Naive thymus-derived CD4-positive, alpha-beta T cell (primary cell): ENCODE results near the gene AGAP1. TPM values are rescaled to one million over a fixed set of nuclear protein-coding genes. Genes with fewer than 3 reads are reported as not detected.

Experiments
- ATAC-seq: fragments of 150-1000 bp; cut with Tn5 transposase; 2 replicates; pipeline ENCODE4 v1.10.0; 2021; ENCODE audit warnings: mild to moderate bottlenecking, moderate library complexity
- CTCF ChIA-PET: fragments of 350-600 bp; sonication (Branson Sonifier 250); formaldehyde crosslinking; loops from one replicate; lab custom pipeline; 2021; ENCODE audit warnings: antibody characterized with exemption; lab: Charles Lee
- POLR2A ChIA-PET: fragments of 350-600 bp; sonication (Branson Sonifier 250); formaldehyde crosslinking; loops from one replicate; lab custom pipeline; 2021; ENCODE audit warnings: antibody characterized with exemption, inconsistent platforms; lab: Charles Lee
- DNase-seq, 9 donors: peaks; one replicate each; pipeline versions ENCODE4 v3.0.0 to v3.0.0-alpha.2; 2020 to 2022; ENCODE audit warnings: mixed read lengths in 1 of 9
- H3K27ac ChIP-seq: one replicate; pipeline ENCODE4 v1.7.0; 2013; ENCODE audit warnings: mild to moderate bottlenecking, low read depth, low read length, moderate library complexity
- H3K27me3 ChIP-seq, 2 donors: one replicate each; pipeline ENCODE4 v1.7.0; 2013; ENCODE audit warnings: low read length in 2 of 2, mild to moderate bottlenecking in 2 of 2, moderate library complexity in 2 of 2; ENCODE audit not compliant: control insufficient read depth in 2 of 2, insufficient read depth in 2 of 2
- H3K36me3 ChIP-seq, 3 experiments: 1 replicate in 2 of 3; 2 replicates in 1 of 3; pipeline ENCODE4 v1.7.0; 2013; ENCODE audit warnings: low read length in 3 of 3, mild to moderate bottlenecking in 3 of 3, moderate library complexity in 1 of 3; ENCODE audit not compliant: insufficient read depth in 3 of 3, control insufficient read depth in 2 of 3
- H3K4me1 ChIP-seq, 2 donors: one replicate each; pipeline ENCODE4 v1.7.0; 2013; ENCODE audit warnings: low read length in 2 of 2, mild to moderate bottlenecking in 2 of 2, moderate library complexity in 1 of 2; ENCODE audit not compliant: control insufficient read depth in 2 of 2, insufficient read depth in 2 of 2
- H3K4me3 ChIP-seq: 2 replicates; pipeline ENCODE4 v1.7.0; 2013; ENCODE audit warnings: mild to moderate bottlenecking, low read length
- H3K9me3 ChIP-seq, 3 experiments: 1 replicate in 2 of 3; 2 replicates in 1 of 3; pipeline ENCODE4 v1.7.0; 2013; ENCODE audit warnings: low read length in 3 of 3; ENCODE audit not compliant: control insufficient read depth in 2 of 3
- H3K27ac Mint-ChIP-seq, 9 donors: one replicate each; pipeline ENCODE4 v1.8.0; 2020 to 2022; ENCODE audit warnings: mixed read lengths in 9 of 9, mild to moderate bottlenecking in 8 of 9, moderate library complexity in 5 of 9, inconsistent platforms in 2 of 9
- H3K27me3 Mint-ChIP-seq, 5 donors: one replicate each; pipeline ENCODE4 v1.8.0; 2021 to 2022; ENCODE audit warnings: mixed read lengths in 5 of 5, mild to moderate bottlenecking in 1 of 5
- H3K36me3 Mint-ChIP-seq, 5 donors: one replicate each; pipeline ENCODE4 v1.8.0; 2020 to 2022; ENCODE audit warnings: mixed read lengths in 5 of 5, mild to moderate bottlenecking in 3 of 5, inconsistent platforms in 1 of 5
- H3K4me1 Mint-ChIP-seq, 7 donors: one replicate each; pipeline ENCODE4 v1.8.0; 2020 to 2022; ENCODE audit warnings: mixed read lengths in 7 of 7, mild to moderate bottlenecking in 3 of 7, inconsistent platforms in 1 of 7
- H3K4me3 Mint-ChIP-seq, 10 donors: one replicate each; pipeline ENCODE4 v1.8.0; 2020 to 2022; ENCODE audit warnings: mild to moderate bottlenecking in 10 of 10, mixed read lengths in 10 of 10, moderate library complexity in 6 of 10, inconsistent platforms in 2 of 10
- H3K9me3 Mint-ChIP-seq, 11 donors: one replicate each; pipeline ENCODE4 v1.8.0; 2020 to 2022; ENCODE audit warnings: mixed read lengths in 11 of 11, mild to moderate bottlenecking in 4 of 11, inconsistent platforms in 1 of 11, moderate library complexity in 1 of 11
- intact Hi-C, 2 donors: fragments of 100-400 bp; cut with micrococcal nuclease; formaldehyde crosslinking; loops; one replicate each; pipeline ENCODE4 v1.15.1; 2023
- polyA plus RNA-seq, 2 donors: library from polyadenylated mRNA; unstranded; fragments of 300-500 nt; fragmentation: Illumina TruSeq; gene quantifications; one replicate each; pipeline ENCODE4 v1.2.3, GENCODE V29; 2021
- total RNA-seq, 6 experiments: library from RNA in 5 of 6; stranded (reverse) in 5 of 6; gene quantifications; 1 replicate in 5 of 6; 2 replicates in 1 of 6; pipeline ENCODE4 v1.2.3 and lab custom pipeline; 2021 to 2026

Gene AGAP1
- total and polyA plus RNA-seq, 7 experiments from 2014 or later = 0.35 to 9.6 (median 0.85) TPM; not detected in 2

DNA sequence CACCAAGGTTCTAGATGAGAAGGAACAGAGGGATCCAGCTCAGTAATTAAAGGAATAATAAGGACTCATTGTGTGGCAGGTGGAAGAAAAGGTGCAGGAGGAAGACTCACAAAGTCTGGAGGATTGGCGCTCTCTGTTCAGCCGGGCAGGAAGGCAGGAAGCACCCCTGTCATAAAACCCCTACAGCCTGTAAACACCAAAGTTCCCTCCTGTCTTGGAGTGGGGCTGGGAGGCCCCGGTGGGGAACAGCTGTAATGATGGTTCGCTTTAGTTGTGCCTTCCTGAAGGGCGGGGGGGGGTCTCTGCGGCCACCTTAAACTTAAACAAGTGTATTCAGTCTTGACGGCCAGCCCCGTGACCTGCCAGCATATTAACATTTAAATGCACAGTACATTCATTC, 590.1 kb downstream of the AGAP1 start:
- intact Hi-C loops = no loop called here
- DNase-seq (no peak), ATAC-seq (no peak)
- no peaks in the 10 kb centered on the region for H3K4me1 ChIP-seq
- H3K27me3 ChIP-seq = no peaks in the 10 kb centered on the region
- peaks cover 0 to 4% (median 0%) of the 10 kb centered on the region in 5 donors for H3K36me3 Mint-ChIP-seq
- no peak overlapping the region for H3K4me3 ChIP-seq
- peaks cover 0 to 8% (median 0%) of the 10 kb centered on the region in 11 donors for H3K9me3 Mint-ChIP-seq
- ChIA-PET CTCF (no interaction called here), POLR2A (no interaction called here)
- H3K9me3 ChIP-seq = no peaks in the 10 kb centered on the region
- H3K27me3 Mint-ChIP-seq = peaks cover 0 to 22% (median 3%) of the 10 kb centered on the region in 5 donors
- H3K4me1 Mint-ChIP-seq = no peaks in the 10 kb centered on the region
- H3K27ac ChIP-seq = no peak overlapping the region
- no peak overlapping the region for H3K27ac Mint-ChIP-seq
- no peaks in the 10 kb centered on the region for H3K36me3 ChIP-seq
- H3K4me3 Mint-ChIP-seq = no peak overlapping the region

DNA sequence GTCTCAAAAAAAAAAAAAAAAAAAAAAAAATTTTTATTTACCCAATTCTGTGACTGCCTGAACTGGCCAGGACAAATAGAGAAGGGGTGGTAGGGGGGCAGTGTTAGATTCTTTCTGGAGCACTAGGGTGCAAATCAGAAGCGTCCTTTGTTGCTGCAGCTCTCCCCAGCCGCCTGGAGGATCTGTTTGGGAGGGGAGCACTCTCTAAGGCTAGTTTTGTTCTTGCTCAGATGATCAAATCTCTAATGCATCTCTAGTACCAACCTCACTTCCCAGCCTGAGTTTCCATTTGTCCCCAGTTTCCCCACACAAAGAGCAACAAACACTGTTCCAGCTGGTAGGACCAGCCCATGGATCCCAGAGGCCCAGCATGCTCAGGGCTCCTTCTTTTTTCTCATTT, 591.4 kb downstream of the AGAP1 start:
- Histone ChIP-seq H3K4me1 (no peaks in the 10 kb centered on the region), H3K36me3 (no peaks in the 10 kb centered on the region), H3K27ac (no peak overlapping the region), H3K9me3 (no peaks in the 10 kb centered on the region), H3K4me3 (no peak overlapping the region), H3K27me3 (no peaks in the 10 kb centered on the region)
- Mint-ChIP-seq H3K27ac (no peak overlapping the region), H3K36me3 (no peaks in the 10 kb centered on the region), H3K9me3 (peaks cover 0 to 4% (median 0%) of the 10 kb centered on the region in 11 donors), H3K4me1 (no peaks in the 10 kb centered on the region), H3K27me3 (peaks cover 0 to 23% (median 3%) of the 10 kb centered on the region in 5 donors), H3K4me3 (no peak overlapping the region)
- intact Hi-C loops = no loop called here
- CTCF ChIA-PET = no interaction called here
- POLR2A ChIA-PET = no interaction called here
- ATAC-seq (no peak), DNase-seq (no peak)

DNA sequence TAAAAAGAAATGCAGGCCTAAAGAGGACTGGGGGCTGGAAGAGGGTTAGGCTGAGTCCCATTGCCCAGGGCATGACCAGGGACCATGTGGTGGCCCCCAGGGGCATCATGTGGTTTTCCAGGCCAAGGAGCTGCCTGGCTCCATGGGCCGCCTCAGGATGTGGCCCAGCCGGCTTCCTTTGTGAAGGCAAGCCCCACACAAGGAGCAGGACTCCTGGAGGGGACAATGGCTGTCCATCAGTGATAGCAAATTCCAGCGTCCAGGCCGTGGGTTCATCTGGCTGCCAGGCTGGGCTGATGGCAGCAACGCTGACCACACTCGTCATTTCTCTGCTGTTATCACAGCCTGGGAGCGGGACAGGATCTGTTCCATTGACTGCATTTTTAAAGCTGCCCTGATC, 591.8 kb downstream of the AGAP1 start:
- intact Hi-C loops = no loop called here
- no peaks in the 10 kb centered on the region for H3K4me1 Mint-ChIP-seq
- DNase-seq (no peak), ATAC-seq (no peak)
- H3K4me3 Mint-ChIP-seq = no peak overlapping the region
- peaks cover 0 to 1% (median 0%) of the 10 kb centered on the region in 11 donors for H3K9me3 Mint-ChIP-seq
- H3K4me3 ChIP-seq = no peak overlapping the region
- H3K36me3 ChIP-seq = no peaks in the 10 kb centered on the region
- CTCF ChIA-PET = no interaction called here
- no peaks in the 10 kb centered on the region for H3K27me3 ChIP-seq
- POLR2A ChIA-PET = no interaction called here
- peaks cover 0 to 19% (median 3%) of the 10 kb centered on the region in 5 donors for H3K27me3 Mint-ChIP-seq
- H3K36me3 Mint-ChIP-seq = no peaks in the 10 kb centered on the region
- no peak overlapping the region for H3K27ac ChIP-seq
- H3K9me3 ChIP-seq = no peaks in the 10 kb centered on the region
- H3K4me1 ChIP-seq = no peaks in the 10 kb centered on the region
- no peak overlapping the region for H3K27ac Mint-ChIP-seq

DNA sequence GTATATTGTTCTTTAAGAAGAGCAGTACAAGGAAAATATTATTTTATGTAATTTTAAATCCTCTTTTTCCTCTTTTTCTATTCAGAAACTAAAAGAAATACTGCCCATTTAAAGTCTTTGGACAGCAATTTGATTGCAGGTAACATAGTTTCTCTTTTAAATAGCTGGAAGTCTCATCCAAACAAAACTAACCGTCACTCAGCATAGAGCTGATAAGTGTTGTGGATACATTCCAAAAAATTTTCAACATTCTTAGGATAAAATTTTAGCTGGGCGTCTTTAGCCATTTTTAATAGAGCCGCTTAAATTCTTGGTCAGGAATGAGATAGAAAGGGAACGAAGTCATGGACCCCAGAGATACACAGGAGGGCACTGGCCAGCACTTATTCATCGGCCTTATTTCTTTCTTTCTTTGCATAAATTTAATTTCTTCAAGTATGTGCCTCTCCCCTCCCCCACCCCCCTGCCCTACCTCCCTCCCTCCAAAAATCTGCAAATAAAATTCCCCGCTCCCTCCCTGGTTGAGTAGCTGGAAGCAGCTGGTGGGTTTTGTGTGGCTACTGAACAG, 592.6 kb downstream of the AGAP1 start:
- no peak overlapping the region for H3K4me3 Mint-ChIP-seq
- CTCF ChIA-PET = no interaction called here
- intact Hi-C loops = no loop called here

DNA sequence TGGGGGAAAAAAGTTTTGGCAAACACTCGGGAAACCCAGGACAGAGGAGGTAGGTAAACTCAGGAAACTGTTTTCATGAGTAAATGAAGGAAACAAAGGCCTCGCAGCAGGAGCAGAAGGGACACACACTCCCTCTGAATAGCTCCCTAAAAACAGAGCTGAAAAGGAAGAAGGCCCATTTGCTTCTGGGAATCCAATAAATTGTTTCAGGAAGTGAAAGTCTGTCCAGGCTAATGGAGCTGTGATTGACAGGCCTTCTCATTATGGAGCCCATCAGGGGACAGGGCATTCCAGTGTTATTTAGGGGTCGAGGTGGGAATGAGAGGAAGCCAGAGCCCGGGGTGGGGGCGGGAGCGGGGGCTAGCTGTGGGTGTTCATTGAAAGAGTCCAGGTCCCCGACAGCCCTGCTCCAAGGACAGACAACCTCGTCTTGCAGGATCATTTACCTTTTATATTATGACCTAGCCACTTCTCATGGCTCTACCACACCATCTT, 593.2 kb downstream of the AGAP1 start:
- POLR2A ChIA-PET = no interaction called here

More for the DNA sequence above, 592.6 kb downstream of the AGAP1 start:
- Histone ChIP-seq H3K27ac (no peak overlapping the region), H3K36me3 (no peaks in the 10 kb centered on the region), H3K9me3 (no peaks in the 10 kb centered on the region), H3K4me1 (no peaks in the 10 kb centered on the region), H3K27me3 (no peaks in the 10 kb centered on the region), H3K4me3 (no peak overlapping the region)
- DNase-seq (no peak), ATAC-seq (no peak)
- POLR2A ChIA-PET = no interaction called here
- H3K27me3 Mint-ChIP-seq = peaks cover 0 to 17% (median 3%) of the 10 kb centered on the region in 5 donors
- H3K9me3 Mint-ChIP-seq = no peaks in the 10 kb centered on the region
- no peaks in the 10 kb centered on the region for H3K4me1 Mint-ChIP-seq
- no peaks in the 10 kb centered on the region for H3K36me3 Mint-ChIP-seq
- H3K27ac Mint-ChIP-seq = no peak overlapping the region

DNA sequence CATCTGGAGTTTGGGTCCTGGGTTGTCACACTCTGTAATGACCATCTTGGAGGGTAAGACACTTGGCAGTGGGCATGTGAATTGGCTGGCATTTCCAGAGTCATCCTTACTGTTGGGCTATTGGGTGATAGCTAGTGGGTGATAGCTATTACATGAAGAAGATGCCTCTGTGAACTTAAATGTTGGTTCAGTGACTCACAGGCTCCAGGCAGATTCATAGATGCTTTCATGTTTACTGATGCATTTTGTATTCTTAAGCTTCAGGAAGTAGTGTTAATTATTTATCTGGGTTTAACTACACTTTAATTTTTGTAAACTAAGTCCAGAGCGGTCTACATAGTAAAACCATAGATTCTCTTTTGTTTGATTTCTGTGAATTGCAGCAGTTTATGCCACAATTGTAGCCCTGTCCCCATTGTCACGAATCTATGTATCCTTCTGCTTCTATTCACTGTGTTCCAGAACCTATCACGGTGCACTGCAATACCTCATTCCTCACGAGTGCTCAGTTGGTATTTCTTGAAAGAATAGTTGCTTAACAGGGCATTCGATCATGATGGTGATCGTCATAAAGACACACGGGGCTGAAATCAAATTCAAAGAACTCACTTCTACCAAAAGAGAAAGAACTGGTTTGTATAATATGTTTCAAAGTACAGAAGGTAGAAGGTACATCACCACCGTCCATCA, 594.7 kb downstream of the AGAP1 start:
- Histone ChIP-seq H3K27me3 (no peaks in the 10 kb centered on the region), H3K36me3 (no peaks in the 10 kb centered on the region), H3K27ac (no peak overlapping the region), H3K4me3 (no peak overlapping the region), H3K4me1 (no peaks in the 10 kb centered on the region), H3K9me3 (no peaks in the 10 kb centered on the region)
- Mint-ChIP-seq H3K27me3 (peaks cover 0 to 25% (median 3%) of the 10 kb centered on the region in 5 donors), H3K4me3 (no peak overlapping the region), H3K9me3 (no peaks in the 10 kb centered on the region), H3K4me1 (no peaks in the 10 kb centered on the region), H3K27ac (no peak overlapping the region), H3K36me3 (no peaks in the 10 kb centered on the region)
- ChIA-PET POLR2A (no interaction called here), CTCF (no interaction called here)
- no peak for DNase-seq
- no peak for ATAC-seq
- intact Hi-C loops = no loop called here

More for the DNA sequence above, 593.2 kb downstream of the AGAP1 start:
- Mint-ChIP-seq H3K36me3 (no peaks in the 10 kb centered on the region), H3K27ac (no peak overlapping the region), H3K9me3 (no peaks in the 10 kb centered on the region), H3K27me3 (peaks cover 0 to 17% (median 3%) of the 10 kb centered on the region in 5 donors), H3K4me1 (no peaks in the 10 kb centered on the region), H3K4me3 (no peak overlapping the region)
- intact Hi-C loops = no loop called here
- H3K27ac ChIP-seq = no peak overlapping the region
- DNase-seq (no peak), ATAC-seq (no peak)
- H3K4me1 ChIP-seq = no peaks in the 10 kb centered on the region
- no peaks in the 10 kb centered on the region for H3K27me3 ChIP-seq
- H3K4me3 ChIP-seq = no peak overlapping the region
- no peaks in the 10 kb centered on the region for H3K9me3 ChIP-seq
- H3K36me3 ChIP-seq = no peaks in the 10 kb centered on the region
- CTCF ChIA-PET = no interaction called here
